ENCODE results near the gene FAM9C.

The FAM9C gene

DNA sequence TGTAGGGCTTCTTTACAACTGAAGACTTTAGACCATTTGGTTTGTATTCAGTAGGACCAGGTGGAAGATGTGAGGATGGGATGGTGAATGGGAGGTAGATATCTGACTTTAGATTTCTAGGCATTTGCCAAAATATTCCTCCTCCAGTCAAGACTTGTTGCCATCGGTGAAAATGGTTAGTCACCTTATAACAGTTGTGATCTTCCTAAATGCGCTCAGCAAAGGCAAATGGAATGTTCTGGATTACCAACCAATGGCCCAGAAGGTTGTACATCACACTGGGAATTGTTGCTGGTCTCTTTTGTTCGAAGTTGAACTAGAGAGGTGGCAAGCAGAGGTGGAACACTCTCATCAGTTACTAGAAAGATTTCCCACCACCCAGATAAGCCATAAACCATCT lies 35.6 kb downstream of the FAM9C start:
- CTCF ChIA-PET = interaction anchor here (0.7 to 1.9 kb wide), 2 partner anchors 41 to 62 kb away, joined by 9 to 14 read pairs; no protein-coding TSS in a partner anchor
- no peak for TF ChIP-seq ZNF785 (tag by site-specific recombination; IDR thresholded peaks at IDR 0.05)
- TF ChIP-seq ZNF701 (tag by site-specific recombination; IDR thresholded peaks at IDR 0.05) = no peak
- TF ChIP-seq, protein P1, sequence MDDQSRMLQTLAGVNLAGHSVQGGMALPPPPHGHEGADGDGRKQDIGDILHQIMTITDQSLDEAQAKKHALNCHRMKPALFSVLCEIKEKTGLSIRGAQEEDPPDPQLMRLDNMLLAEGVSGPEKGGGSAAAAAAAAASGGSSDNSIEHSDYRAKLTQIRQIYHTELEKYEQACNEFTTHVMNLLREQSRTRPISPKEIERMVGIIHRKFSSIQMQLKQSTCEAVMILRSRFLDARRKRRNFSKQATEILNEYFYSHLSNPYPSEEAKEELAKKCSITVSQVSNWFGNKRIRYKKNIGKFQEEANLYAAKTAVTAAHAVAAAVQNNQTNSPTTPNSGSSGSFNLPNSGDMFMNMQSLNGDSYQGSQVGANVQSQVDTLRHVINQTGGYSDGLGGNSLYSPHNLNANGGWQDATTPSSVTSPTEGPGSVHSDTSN (CRISPR knock-in tag; IDR thresholded peaks at IDR 0.05) = no peak
- no peak for TF ChIP-seq EGR2 (tag by site-specific recombination; IDR thresholded peaks at IDR 0.05; ENCODE audit: low read depth)
- Histone ChIP-seq H3K36me3 (ENCODE audit: control insufficient read depth in 2 of 2, insufficient read depth in 1 of 2, low read length in 2 of 2) (no peaks in the 10 kb centered on the region), H3K4me1 (ENCODE audit: control insufficient read depth, insufficient read depth, low read length) (no peaks in the 10 kb centered on the region), H3K9me3 (ENCODE audit: control insufficient read depth, insufficient read depth, low read depth, low read length) (no peaks in the 10 kb centered on the region), H3K4me3 (ENCODE audit: low read depth, low read length) (no peak overlapping the region), H3K27ac (ENCODE audit: extremely low read depth, low read depth, low read length) (no peak overlapping the region)
- POLR2A ChIA-PET = no interaction called here

DNA sequence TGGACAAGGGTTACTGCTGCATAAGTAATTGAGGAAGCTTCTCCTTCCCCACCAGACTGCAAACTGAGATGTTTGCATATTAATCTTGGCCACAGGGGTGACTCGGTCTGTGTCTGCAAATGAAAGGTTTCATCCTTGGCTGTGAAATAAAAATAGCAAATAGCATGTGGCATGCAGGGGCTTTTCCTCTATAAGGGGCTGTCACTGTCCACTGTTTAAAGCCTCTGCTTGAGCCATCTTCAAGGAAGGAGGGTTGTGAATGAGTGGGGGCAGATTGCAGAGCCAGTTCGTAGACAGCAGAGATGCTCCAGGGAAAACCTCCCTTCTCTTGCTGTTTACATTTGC lies 36.3 kb downstream of the FAM9C start:
- POLR2A ChIA-PET = no interaction called here
- no peak for TF ChIP-seq ZNF623 (tag by site-specific recombination; IDR thresholded peaks at IDR 0.05)
- no peak for TF ChIP-seq ZBTB1 (tag by site-specific recombination; IDR thresholded peaks at IDR 0.05)
- no peak for TF ChIP-seq ZNF324 (tag by site-specific recombination; IDR thresholded peaks at IDR 0.05)
- Histone ChIP-seq H3K4me1 (ENCODE audit: control insufficient read depth, insufficient read depth, low read length) (no peaks in the 10 kb centered on the region), H3K9me3 (ENCODE audit: control insufficient read depth, insufficient read depth, low read depth, low read length) (no peaks in the 10 kb centered on the region), H3K36me3 (ENCODE audit: control insufficient read depth in 2 of 2, insufficient read depth in 1 of 2, low read length in 2 of 2) (no peaks in the 10 kb centered on the region), H3K27ac (ENCODE audit: extremely low read depth, low read depth, low read length) (no peak overlapping the region), H3K4me3 (ENCODE audit: low read depth, low read length) (no peak overlapping the region)
- CTCF ChIA-PET = interaction anchor here (0.5 to 1.9 kb wide), 2 partner anchors 62 to 187 kb away, joined by 3 to 14 read pairs; no protein-coding TSS in a partner anchor

DNA sequence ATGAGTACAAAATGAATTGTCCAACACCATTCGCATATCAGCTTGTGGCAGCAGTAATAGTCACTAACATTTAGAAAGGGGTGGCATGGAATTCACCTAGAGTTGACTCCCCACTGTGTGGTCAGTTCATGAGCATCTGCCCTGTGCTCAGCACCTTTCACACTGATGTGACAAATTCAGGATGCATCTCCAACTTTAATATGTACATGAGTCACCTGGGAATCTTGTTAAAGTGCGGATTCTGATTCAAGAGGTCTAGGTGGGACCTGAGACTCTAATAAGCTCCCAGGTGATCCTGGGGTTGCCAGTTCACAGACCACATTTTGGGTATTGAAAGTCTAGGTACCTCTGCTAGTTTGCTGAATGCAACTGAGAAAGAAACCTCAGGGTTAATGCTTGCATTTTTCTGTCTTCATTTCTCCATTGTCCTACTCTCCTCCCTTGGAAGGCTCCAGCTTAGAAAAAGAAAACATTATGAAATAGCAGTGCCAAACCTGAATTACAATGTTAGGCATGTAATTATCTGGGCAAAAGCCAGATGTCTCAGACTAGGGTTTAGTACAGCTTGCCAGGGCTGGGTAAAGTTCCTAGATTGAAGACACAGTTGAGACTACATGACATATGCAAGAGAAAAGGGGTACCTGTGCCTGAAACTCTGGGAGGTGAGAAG lies 36.8 kb downstream of the FAM9C start:
- no peaks in the 10 kb centered on the region for H3K4me1 ChIP-seq (ENCODE audit: control insufficient read depth, insufficient read depth, low read length)
- no peak for TF ChIP-seq ZIC2 (tag by site-specific recombination; IDR thresholded peaks at IDR 0.05)
- no peak for TF ChIP-seq ZNF629 (tag by site-specific recombination; IDR thresholded peaks at IDR 0.05)
- TF ChIP-seq ZNF426 (tag by site-specific recombination; IDR thresholded peaks at IDR 0.05) = no peak
- TF ChIP-seq KLF7 (tag by site-specific recombination; IDR thresholded peaks at IDR 0.05; ENCODE audit: borderline replicate concordance) = no peak
- no peak for TF ChIP-seq GLI2 (tag by site-specific recombination; IDR thresholded peaks at IDR 0.05; ENCODE audit: borderline replicate concordance, low read depth)
- TF ChIP-seq ZNF596 (tag by site-specific recombination; IDR thresholded peaks at IDR 0.05) = no peak
- no peak for TF ChIP-seq ZNF239 (tag by site-specific recombination; IDR thresholded peaks at IDR 0.05)
- no peak for TF ChIP-seq ZBTB7A (tag by site-specific recombination; IDR thresholded peaks at IDR 0.05; ENCODE audit: low read depth)
- H3K36me3 ChIP-seq (ENCODE audit: control insufficient read depth in 2 of 2, insufficient read depth in 1 of 2, low read length in 2 of 2) = no peaks in the 10 kb centered on the region
- ChIA-PET CTCF (interaction anchor here (0.5 to 1.9 kb wide), 2 partner anchors 61 to 187 kb away, joined by 3 to 14 read pairs; no protein-coding TSS in a partner anchor), POLR2A (no interaction called here)
- H3K9me3 ChIP-seq (ENCODE audit: control insufficient read depth, insufficient read depth, low read depth, low read length) = no peaks in the 10 kb centered on the region
- no peak overlapping the region for H3K27ac ChIP-seq (ENCODE audit: extremely low read depth, low read depth, low read length)
- no peak overlapping the region for H3K4me3 ChIP-seq (ENCODE audit: low read depth, low read length)

DNA sequence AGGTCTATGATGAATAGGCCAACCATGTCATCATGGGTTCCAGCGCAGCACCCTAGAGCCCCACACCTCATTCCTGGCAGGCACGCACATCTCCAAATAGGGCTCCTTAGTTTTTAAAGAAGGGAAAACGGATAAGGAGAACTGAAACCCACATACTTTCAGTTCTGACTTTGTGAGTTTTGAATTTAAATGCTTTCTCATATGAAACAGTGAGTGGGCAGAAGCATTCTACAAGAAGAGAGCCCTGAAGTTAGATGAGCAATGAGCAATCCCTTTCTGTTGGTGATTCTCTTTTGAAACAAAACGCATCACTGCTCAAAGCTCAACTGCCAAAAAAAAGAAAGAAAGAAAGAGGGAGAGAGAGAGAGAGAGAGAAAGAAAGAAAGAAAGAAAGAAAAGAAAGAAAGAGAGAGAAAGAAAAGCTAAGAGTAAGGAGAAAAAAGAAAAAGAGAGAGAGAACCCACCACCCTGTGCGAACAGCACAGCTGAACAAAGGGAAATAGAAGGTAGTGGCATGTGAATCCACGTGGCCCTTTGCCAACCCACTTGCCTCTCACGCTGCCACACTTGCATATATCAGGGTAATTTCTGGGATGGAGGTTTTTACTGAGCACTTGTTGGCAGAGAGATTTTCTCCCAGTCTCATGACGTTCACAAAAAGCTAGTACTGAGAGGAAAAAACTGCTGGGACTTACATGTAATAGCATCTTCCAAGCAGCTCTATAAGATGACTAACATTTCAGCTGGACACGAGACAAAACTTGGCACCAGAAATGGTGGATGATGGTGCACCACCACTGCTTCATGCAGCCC lies 38.6 kb downstream of the FAM9C start:
- Histone ChIP-seq H3K9me3 (ENCODE audit: control insufficient read depth, insufficient read depth, low read depth, low read length) (no peaks in the 10 kb centered on the region), H3K4me1 (ENCODE audit: control insufficient read depth, insufficient read depth, low read length) (no peaks in the 10 kb centered on the region), H3K36me3 (ENCODE audit: control insufficient read depth in 2 of 2, insufficient read depth in 1 of 2, low read length in 2 of 2) (no peaks in the 10 kb centered on the region), H3K4me3 (ENCODE audit: low read depth, low read length) (no peak overlapping the region), H3K27ac (ENCODE audit: extremely low read depth, low read depth, low read length) (no peak overlapping the region)
- CTCF ChIA-PET = interaction anchor here (1.3 to 2.2 kb wide), 2 partner anchors 55 to 59 kb away, joined by 3 to 9 read pairs; no protein-coding TSS in a partner anchor
- POLR2A ChIA-PET = interaction anchor here (0.6 to 0.7 kb wide), 2 partner anchors 29 to 720 kb away, joined by 4 to 6 read pairs; no protein-coding TSS in a partner anchor
- TF ChIP-seq GLI2 (tag by site-specific recombination; IDR thresholded peaks at IDR 0.05; ENCODE audit: borderline replicate concordance, low read depth) (no peak), KLF10 (tag by site-specific recombination; IDR thresholded peaks at IDR 0.05) (no peak), ZNF239 (tag by site-specific recombination; IDR thresholded peaks at IDR 0.05) (no peak), ZNF510 (tag by site-specific recombination; IDR thresholded peaks at IDR 0.05; ENCODE audit: insufficient replicate concordance) (no peak), ZNF654 (tag by site-specific recombination; IDR thresholded peaks at IDR 0.05; ENCODE audit: low read depth) (no peak), ZNF311 (tag by site-specific recombination; IDR thresholded peaks at IDR 0.05; ENCODE audit: borderline replicate concordance) (no peak), ZNF140 (tag by site-specific recombination; IDR thresholded peaks at IDR 0.05) (no peak), ZNF155 (tag by site-specific recombination; IDR thresholded peaks at IDR 0.05) (no peak)
- TF ChIP-seq, protein P2, sequence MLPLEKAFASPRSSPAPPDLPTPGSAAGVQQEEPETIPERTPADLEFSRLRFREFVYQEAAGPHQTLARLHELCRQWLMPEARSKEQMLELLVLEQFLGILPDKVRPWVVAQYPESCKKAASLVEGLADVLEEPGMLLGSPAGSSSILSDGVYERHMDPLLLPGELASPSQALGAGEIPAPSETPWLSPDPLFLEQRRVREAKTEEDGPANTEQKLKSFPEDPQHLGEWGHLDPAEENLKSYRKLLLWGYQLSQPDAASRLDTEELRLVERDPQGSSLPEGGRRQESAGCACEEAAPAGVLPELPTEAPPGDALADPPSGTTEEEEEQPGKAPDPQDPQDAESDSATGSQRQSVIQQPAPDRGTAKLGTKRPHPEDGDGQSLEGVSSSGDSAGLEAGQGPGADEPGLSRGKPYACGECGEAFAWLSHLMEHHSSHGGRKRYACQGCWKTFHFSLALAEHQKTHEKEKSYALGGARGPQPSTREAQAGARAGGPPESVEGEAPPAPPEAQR (tag by site-specific recombination; IDR thresholded peaks at IDR 0.05) = no peak
- TF ChIP-seq, protein P3, sequence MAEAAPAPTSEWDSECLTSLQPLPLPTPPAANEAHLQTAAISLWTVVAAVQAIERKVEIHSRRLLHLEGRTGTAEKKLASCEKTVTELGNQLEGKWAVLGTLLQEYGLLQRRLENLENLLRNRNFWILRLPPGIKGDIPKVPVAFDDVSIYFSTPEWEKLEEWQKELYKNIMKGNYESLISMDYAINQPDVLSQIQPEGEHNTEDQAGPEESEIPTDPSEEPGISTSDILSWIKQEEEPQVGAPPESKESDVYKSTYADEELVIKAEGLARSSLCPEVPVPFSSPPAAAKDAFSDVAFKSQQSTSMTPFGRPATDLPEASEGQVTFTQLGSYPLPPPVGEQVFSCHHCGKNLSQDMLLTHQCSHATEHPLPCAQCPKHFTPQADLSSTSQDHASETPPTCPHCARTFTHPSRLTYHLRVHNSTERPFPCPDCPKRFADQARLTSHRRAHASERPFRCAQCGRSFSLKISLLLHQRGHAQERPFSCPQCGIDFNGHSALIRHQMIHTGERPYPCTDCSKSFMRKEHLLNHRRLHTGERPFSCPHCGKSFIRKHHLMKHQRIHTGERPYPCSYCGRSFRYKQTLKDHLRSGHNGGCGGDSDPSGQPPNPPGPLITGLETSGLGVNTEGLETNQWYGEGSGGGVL (tag by site-specific recombination; IDR thresholded peaks at IDR 0.05) = no peak
